Omental fat pad (tissue), 4 donors: ENCODE results near the gene OLFM2. TPM values are rescaled to one million over a fixed set of nuclear protein-coding genes. Genes with fewer than 3 reads are reported as not detected.

Experiments
- ATAC-seq: fragments of 150-250 bp; one replicate; pipeline ENCODE4 v1.9.1; 2016; ENCODE audit warnings: mild to moderate bottlenecking, moderate library complexity; ENCODE audit not compliant: low FRiP score
- DNase-seq: peaks from one replicate; pipeline ENCODE4 v3.0.0-alpha.2; 2019; ENCODE audit warnings: low spot score
- total RNA-seq, 4 donors: library from RNA; depleted of rRNA; stranded (reverse); fragments of >200 nt; gene quantifications; one replicate each; pipeline ENCODE4 v1.1.0, GENCODE V29; 2016
- TF ChIP-seq, protein P1 (sequence below), 3 donors: fragments of 450-650 bp; IDR thresholded peaks; one replicate each; pipeline ENCODE4 v1.5.1; 2016 to 2017; ENCODE audit warnings: antibody characterized with exemption in 3 of 3, mild to moderate bottlenecking in 3 of 3, moderate library complexity in 2 of 3

The OLFM2 gene
- total RNA-seq, 4 donors from 2014 or later, result 12.9 to 41.3 (median 23.6) TPM

DNA sequence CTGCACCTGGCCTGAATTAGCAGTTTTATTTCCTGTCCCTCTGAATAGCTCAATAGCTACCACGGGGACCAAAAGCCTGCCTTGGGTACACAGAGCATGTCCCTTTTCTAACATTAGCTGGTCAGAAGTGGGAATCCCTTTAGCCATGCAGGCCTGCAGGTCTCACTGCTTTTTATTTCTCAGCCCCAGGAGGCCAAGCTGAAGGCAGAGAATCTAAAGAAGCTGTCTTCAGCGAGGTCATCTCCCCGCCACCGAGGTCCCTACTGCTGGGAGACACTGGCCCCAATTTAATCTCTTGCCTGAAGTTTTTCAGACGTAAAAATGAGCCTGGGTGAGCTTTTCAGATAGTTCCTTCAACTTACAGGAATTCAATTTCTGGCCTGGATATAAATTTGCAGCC, 60.5 kb downstream of the OLFM2 start:
- TF ChIP-seq, protein P1, sequence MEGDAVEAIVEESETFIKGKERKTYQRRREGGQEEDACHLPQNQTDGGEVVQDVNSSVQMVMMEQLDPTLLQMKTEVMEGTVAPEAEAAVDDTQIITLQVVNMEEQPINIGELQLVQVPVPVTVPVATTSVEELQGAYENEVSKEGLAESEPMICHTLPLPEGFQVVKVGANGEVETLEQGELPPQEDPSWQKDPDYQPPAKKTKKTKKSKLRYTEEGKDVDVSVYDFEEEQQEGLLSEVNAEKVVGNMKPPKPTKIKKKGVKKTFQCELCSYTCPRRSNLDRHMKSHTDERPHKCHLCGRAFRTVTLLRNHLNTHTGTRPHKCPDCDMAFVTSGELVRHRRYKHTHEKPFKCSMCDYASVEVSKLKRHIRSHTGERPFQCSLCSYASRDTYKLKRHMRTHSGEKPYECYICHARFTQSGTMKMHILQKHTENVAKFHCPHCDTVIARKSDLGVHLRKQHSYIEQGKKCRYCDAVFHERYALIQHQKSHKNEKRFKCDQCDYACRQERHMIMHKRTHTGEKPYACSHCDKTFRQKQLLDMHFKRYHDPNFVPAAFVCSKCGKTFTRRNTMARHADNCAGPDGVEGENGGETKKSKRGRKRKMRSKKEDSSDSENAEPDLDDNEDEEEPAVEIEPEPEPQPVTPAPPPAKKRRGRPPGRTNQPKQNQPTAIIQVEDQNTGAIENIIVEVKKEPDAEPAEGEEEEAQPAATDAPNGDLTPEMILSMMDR (IDR thresholded peaks at IDR 0.05), result no peak
- ATAC-seq (no peak), DNase-seq (no peak)

DNA sequence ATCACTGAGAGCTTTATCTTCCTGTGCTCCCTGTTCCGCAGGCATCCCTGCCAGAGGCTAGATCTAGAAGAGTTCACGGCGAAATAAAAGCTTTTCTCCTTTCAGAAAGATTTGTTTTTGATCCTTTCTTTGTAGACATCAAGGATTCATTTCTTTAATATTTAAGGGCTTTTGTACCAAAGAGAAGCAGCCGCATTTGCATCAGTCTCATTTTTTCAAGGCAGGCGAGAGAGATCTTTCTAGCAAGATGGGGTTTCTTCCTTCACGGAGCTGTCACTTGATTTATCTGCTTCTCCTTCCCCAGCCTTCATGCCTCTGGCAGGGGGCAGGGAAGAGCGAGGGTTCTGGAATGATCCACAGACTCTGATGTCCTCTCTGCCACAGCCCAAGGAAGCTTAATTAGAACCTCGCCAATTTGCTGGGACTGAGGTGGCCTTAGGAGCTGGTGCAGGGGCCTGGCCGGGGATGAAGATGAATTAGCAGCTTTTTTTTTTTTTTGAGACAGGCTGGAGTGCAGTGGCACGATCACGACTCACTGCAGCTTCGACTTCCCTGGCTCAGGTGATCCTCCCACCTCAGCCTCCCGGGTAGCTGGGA, 61.2 kb downstream of the OLFM2 start:
- DNase-seq, result no peak
- no peak for ATAC-seq
- TF ChIP-seq, protein P1 (IDR thresholded peaks at IDR 0.05), result no peak

DNA sequence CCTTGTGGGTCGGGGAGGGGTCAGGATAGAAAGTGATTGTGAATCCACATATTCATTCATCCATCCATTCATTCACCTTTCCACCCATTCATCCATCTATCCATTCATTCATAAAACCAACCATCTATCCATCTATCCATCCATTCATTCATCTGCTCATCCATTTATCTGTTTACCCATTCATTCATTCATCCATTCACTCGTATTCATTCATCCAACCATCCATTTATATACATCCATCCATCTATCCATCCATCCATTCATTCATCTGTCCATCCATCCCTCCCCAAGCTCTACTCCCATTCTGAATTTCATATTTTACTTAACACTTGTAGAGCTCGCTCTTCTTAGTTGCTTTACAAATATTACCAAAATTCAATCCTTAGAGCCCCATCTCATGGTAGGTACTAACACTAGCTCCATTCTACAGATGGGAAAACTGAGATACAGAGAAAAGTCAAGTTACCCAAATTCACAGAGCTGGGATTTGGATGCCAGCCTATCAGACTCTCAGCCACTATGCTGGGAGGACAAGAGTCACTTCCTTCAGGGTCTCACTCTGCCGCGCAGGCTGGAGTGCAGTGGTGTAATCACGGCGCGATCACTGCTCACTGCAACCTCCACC, 63.6 kb downstream of the OLFM2 start:
- no peak for ATAC-seq
- no peak for DNase-seq
- TF ChIP-seq, protein P1 (IDR thresholded peaks at IDR 0.05), result no peak

DNA sequence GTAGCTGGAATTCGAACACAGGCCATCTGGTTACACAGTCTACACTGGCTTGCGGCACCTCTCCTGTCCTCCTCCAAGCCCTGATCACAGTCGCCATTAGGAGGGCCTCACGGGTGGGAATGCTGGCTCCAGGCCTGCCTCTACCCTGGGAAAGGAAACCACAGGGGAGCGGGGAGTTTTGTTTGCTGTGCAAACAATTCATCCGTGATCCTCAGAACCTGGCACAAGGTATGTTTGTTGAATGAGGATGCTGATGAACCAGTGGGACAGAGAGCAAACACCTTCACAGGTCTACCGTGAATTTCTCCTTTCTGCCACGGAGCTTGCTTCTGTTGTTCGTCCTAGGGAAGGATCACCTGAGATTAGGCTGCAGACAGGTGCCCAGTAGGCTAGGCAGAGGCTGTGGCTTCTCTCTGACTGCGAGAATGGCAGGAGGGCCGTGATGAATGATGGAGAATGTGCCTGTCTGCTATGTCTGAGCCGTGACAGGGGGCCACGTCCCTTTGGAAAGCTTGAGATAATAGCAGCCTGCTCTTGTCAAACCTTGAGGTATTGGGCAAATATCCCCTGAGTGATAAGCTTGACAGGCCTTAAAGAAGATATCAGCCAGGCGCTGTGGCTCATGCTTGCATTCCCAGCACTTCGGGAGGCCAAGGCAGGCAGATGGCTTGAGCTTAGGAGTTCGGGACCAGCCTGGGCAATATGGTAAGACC, 64.5 kb downstream of the OLFM2 start:
- ATAC-seq, result no peak
- TF ChIP-seq, protein P1 (IDR thresholded peaks at IDR 0.05), result no peak
- DNase-seq, result no peak

DNA sequence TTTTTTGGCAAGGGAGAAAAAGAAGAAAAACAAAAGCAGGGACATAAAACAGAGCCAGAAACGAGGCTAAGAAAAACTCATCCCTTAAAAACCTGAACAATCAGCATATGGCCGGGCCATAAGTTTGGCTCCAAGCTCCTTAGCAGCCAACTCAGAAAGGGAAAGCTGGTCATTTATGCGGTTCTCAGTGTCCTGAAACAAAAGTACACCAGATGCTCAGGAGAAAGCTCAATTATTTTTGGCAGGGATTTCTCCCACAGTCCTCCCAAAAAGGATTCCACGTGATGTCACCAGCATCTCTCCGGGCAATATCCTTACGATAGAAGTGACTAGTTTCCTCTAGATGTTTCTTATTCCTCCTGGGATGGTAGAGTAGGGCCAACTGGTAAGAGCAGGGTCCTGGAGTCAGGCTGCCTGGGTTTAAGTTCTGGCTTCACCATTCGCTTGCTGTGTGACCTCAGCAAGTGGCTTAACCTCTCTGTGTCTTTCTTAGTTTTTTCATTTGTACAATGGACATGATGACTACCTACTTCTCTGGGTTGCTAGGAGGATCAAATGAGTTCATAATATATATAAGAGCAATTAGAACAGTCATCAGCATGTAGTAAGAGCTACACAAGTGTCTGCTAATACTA, 67.2 kb downstream of the OLFM2 start:
- TF ChIP-seq, protein P1 (IDR thresholded peaks at IDR 0.05), result no peak
- DNase-seq, result no peak
- ATAC-seq, result no peak

DNA sequence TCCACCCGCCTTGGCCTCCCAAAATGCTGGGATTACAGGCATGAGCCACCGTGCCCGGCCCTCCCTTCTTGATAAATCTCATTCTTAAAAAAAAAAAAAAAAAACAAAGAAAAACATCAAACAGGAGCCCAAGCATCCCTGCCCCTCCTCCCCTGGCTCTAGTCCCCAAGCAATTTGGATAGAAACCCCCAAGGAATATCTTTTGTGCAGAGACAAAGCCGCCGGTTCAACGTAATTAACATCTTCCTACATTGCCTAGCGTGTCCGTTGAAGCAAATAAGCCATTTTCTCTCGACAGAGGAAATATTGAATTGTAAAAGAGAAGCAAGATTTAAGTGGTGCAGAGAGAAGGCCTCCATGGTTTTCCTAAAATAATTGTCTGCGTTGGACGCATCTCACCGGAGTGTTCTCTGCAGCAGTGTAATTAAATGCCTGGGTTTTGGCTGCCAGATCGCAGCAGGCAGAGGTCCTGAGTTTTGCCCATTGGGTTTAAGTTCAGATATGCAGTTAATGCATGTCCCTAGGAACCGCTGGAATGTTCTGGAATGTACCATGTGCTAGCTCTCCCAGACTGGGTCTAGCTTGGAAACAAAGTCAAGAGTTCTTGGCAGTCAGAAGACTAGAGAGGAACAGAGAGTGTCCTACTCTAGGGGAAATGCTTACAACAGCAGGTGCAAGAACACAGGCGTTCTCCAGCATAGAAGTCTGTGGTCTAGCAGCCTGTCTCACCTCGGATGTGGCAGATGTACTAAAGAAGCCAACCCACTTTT, 70.4 kb downstream of the OLFM2 start:
- ATAC-seq, result no peak
- DNase-seq, result no peak
- TF ChIP-seq, protein P1 (IDR thresholded peaks at IDR 0.05), result no peak
